A549 (cell line): ENCODE data around the gene SPSB1. TPM values are rescaled to one million over a fixed set of nuclear protein-coding genes. Genes with fewer than 3 reads are reported as not detected.

ENCODE experiments used
- ATAC-seq, 2 experiments: fragments of 200-7000 bp in 1 of 2; fragments of >200 bp in 1 of 2; cut with Nextera tagmentation in 1 of 2; cut with Tn5 transposase in 1 of 2; 3 replicates each; pipeline versions ENCODE4 v1.8.0 to v1.9.1; 2018 to 2020; ENCODE audit warnings: mild to moderate bottlenecking in 1 of 2, moderate library complexity in 1 of 2
- CTCF ChIA-PET: fragments of 300-600 bp; sonication (Branson Sonifier 250); formaldehyde crosslinking; extraction: SDS; loops from one replicate; lab custom pipeline; 2021; ENCODE audit warnings: antibody characterized with exemption, inconsistent platforms; lab: Yijun Ruan, JAX
- POLR2A ChIA-PET: fragments of 350-600 bp; formaldehyde crosslinking; extraction: SDS; loops from one replicate; lab custom pipeline; 2021; ENCODE audit warnings: antibody characterized with exemption, inconsistent platforms; lab: Yijun Ruan, JAX
- DNase-seq, 2 experiments: peaks; one replicate each; pipeline versions ENCODE4 v3.0.0 to v3.0.0-alpha.2; 2011 to 2016; ENCODE audit warnings: low read depth in 1 of 2, low spot score in 1 of 2
- FAIRE-seq: peaks from 2 replicates; lab custom pipeline; 2011; peaks lifted over from hg19 to GRCh38; lab: Jason Lieb, UNC
- H3K27ac ChIP-seq, 2 experiments: fragments of >200 bp; sonication (Bioruptor Twin); formaldehyde crosslinking; 3 replicates each; pipeline ENCODE4 v1.5.1; 2016 to 2017
- H3K4me1 ChIP-seq: fragments of >200 bp; sonication (Bioruptor Twin); formaldehyde crosslinking; 3 replicates; pipeline ENCODE4 v1.6.1; 2016
- H3K4me2 ChIP-seq: fragments of >200 bp; sonication (Bioruptor Twin); formaldehyde crosslinking; 3 replicates; pipeline ENCODE4 v1.6.1; 2016
- H3K4me3 ChIP-seq: fragments of >200 bp; sonication (Bioruptor Twin); formaldehyde crosslinking; 3 replicates; pipeline ENCODE4 v1.5.1; 2016
- H3K9me3 ChIP-seq: fragments of >200 bp; sonication (Bioruptor Twin); formaldehyde crosslinking; 3 replicates; pipeline ENCODE4 v1.6.1; 2016
- BCL3 ChIP-seq: fragments of >200 bp; sonication (Bioruptor Twin); formaldehyde crosslinking; IDR thresholded peaks from 3 replicates; pipeline ENCODE4 v1.6.1; 2016
- E2F6 ChIP-seq: IDR thresholded peaks from 2 replicates; pipeline ENCODE4 v1.6.1; 2012; ENCODE audit warnings: low read depth, borderline replicate concordance
- EHMT2 ChIP-seq: fragments of 200-600 bp; sonication (generic); IDR thresholded peaks from 2 replicates; pipeline ENCODE4 v1.6.1; 2016; ENCODE audit warnings: antibody characterized with exemption, low read depth, mild to moderate bottlenecking, moderate library complexity
- FOSB ChIP-seq: fragments of 250-450 bp; sonication (Bioruptor Pico); IDR thresholded peaks from 2 replicates; pipeline ENCODE4 v1.5.0; 2020; ENCODE audit warnings: mild to moderate bottlenecking, moderate library complexity
- FOSL2 ChIP-seq, 2 experiments: fragments of 450-650 bp in 1 of 2; fragments of >200 bp in 1 of 2; sonication (Bioruptor Twin) in 1 of 2; formaldehyde crosslinking; IDR thresholded peaks; 2 replicates each; pipeline versions ENCODE4 v1.5.0 to v1.6.1; 2016 to 2020; ENCODE audit warnings: mild to moderate bottlenecking in 1 of 2, moderate library complexity in 1 of 2
- HDAC2 ChIP-seq: fragments of 200-600 bp; sonication (generic); IDR thresholded peaks from 2 replicates; pipeline ENCODE4 v1.6.1; 2016
- HES2 ChIP-seq: fragments of >200 bp; sonication (Bioruptor Twin); formaldehyde crosslinking; IDR thresholded peaks from 2 replicates; pipeline ENCODE4 v1.6.1; 2016
- HEYL ChIP-seq: fragments of 250-450 bp; sonication (Bioruptor Pico); IDR thresholded peaks from 2 replicates; pipeline ENCODE4 v1.8.0; 2021; ENCODE audit warnings: mild to moderate bottlenecking, moderate library complexity
- HOXB13 ChIP-seq: fragments of 250-450 bp; sonication (Bioruptor Pico); IDR thresholded peaks from 2 replicates; pipeline ENCODE4 v1.5.0; 2020; ENCODE audit warnings: low read depth, mild to moderate bottlenecking, moderate library complexity
- JUN ChIP-seq, 2 experiments: fragments of >200 bp; sonication (Bioruptor Twin); formaldehyde crosslinking; IDR thresholded peaks; 2 replicates in 1 of 2; 3 replicates in 1 of 2; pipeline ENCODE4 v1.6.1; 2016 to 2017
- JUNB ChIP-seq: fragments of >200 bp; sonication (Bioruptor Twin); formaldehyde crosslinking; IDR thresholded peaks from 2 replicates; pipeline ENCODE4 v1.6.1; 2016
- KDM1A ChIP-seq: fragments of 200-600 bp; sonication (generic); IDR thresholded peaks from 2 replicates; pipeline ENCODE4 v1.6.1; 2016; ENCODE audit warnings: low read depth, mild to moderate bottlenecking
- MAFK ChIP-seq: fragments of 450-650 bp; IDR thresholded peaks from 2 replicates; pipeline ENCODE4 v1.6.1; 2014; ENCODE audit not compliant: partially characterized antibody
- MYC ChIP-seq: IDR thresholded peaks from 2 replicates; pipeline ENCODE4 v1.6.1; 2012; ENCODE audit warnings: mild to moderate bottlenecking, inconsistent platforms, low read length, improper control_type of control experiment, borderline replicate concordance
- NFE2L2 ChIP-seq: fragments of 150-350 bp; conservative IDR thresholded peaks from 2 replicates; pipeline ENCODE4 v1.6.1; 2014; ENCODE audit warnings: low read length
- NPAS2 ChIP-seq: fragments of 250-450 bp; sonication (Bioruptor Pico); IDR thresholded peaks from 2 replicates; pipeline ENCODE4 v1.8.0; 2022; ENCODE audit warnings: mild to moderate bottlenecking, moderate library complexity, borderline replicate concordance
- NR3C1 ChIP-seq: fragments of >200 bp; sonication (Bioruptor Twin); formaldehyde crosslinking; IDR thresholded peaks from 3 replicates; pipeline ENCODE4 v1.6.1; 2017
- RARB ChIP-seq: fragments of 250-450 bp; sonication (Bioruptor Pico); IDR thresholded peaks from 2 replicates; pipeline ENCODE4 v1.8.0; 2021; ENCODE audit warnings: mild to moderate bottlenecking, moderate library complexity
- REST ChIP-seq: fragments of 200-600 bp; sonication (generic); IDR thresholded peaks from 2 replicates; pipeline ENCODE4 v1.6.1; 2016; ENCODE audit warnings: antibody characterized with exemption, mild to moderate bottlenecking, moderate library complexity
- RFX5 ChIP-seq: fragments of 450-650 bp; IDR thresholded peaks from 2 replicates; pipeline ENCODE4 v1.7.1; 2014; ENCODE audit warnings: antibody characterized with exemption, mild to moderate bottlenecking, moderate library complexity
- SMC3 ChIP-seq: fragments of >200 bp; sonication (Bioruptor Twin); formaldehyde crosslinking; IDR thresholded peaks from 3 replicates; pipeline ENCODE4 v1.6.1; 2018; ENCODE audit warnings: inconsistent platforms
- TP53 ChIP-seq: fragments of 250-450 bp; sonication (Bioruptor Pico); IDR thresholded peaks from 2 replicates; pipeline ENCODE4 v1.5.0; 2021; ENCODE audit warnings: mild to moderate bottlenecking, moderate library complexity
- ZFP36 ChIP-seq: fragments of 450-650 bp; IDR thresholded peaks from 2 replicates; pipeline ENCODE4 v1.6.1; 2014; ENCODE audit warnings: borderline replicate concordance; ENCODE audit not compliant: partially characterized antibody
- WGBS: methylation state at CpG from one replicate; pipeline ENCODE4 v1.1.6; 2017; ENCODE audit errors: missing lambda C conversion rate; 5-methylcytosine and 5-hydroxymethylcytosine counted together
- polyA plus RNA-seq, 4 experiments: library from polyadenylated mRNA; depleted of rRNA in 3 of 4; stranded (reverse); fragments of >200 nt; fragmentation: RNase III in 1 of 4; extraction: RNeasy Plus Mini Kit Qiagen cat#74134 plus additional on column Dnase treatment in 1 of 4; gene quantifications; 2 replicates in 3 of 4; 3 replicates in 1 of 4; pipeline ENCODE4 v1.2.3, GENCODE V29; 2011 to 2017

Gene SPSB1
- polyA plus RNA-seq, 2 of the 4 experiments (the other 2 are of a cell fraction): 22.3 to 23.7 TPM

GRCh38 chr1:9317591-9318417 is 25.1 kb downstream of the SPSB1 start:
- peaks cover 85% of the 10 kb centered on the region for H3K4me1 ChIP-seq
- TF ChIP-seq FOSL2 (IDR thresholded peaks at IDR 0.05): no peak
- peak; percentile 58 for TF ChIP-seq FOSL2 (CRISPR knock-in tag; IDR thresholded peaks at IDR 0.05)
- TF ChIP-seq KDM1A: no peak
- TF ChIP-seq NR3C1: no peak
- TF ChIP-seq NPAS2: no peak
- no peak for TF ChIP-seq MAFK
- peak overlapping the region; percentile 63 for H3K4me2 ChIP-seq
- no peak overlapping the region for H3K4me3 ChIP-seq
- POLR2A ChIA-PET: no interaction called here
- H3K27ac ChIP-seq: peak overlapping the region; percentile 92 to 93
- peak in 1 of 2 experiments; percentile 45 for DNase-seq
- 66% methylated on average over 27 of the region's 28 CpGs for WGBS
- CTCF ChIA-PET: interaction anchor here (0.8 to 0.9 kb wide), 2 partner anchors 28 to 173 kb away, joined by 3 to 4 read pairs; no protein-coding TSS in a partner anchor
- FAIRE-seq: no peak
- ATAC-seq: peak in 1 of 2 experiments; percentile 50; a peak in 3 of 6 replicates
- H3K9me3 ChIP-seq: no peaks in the 10 kb centered on the region

- FAIRE-seq: no peak
- Histone ChIP-seq H3K4me3 (no peak overlapping the region), H3K4me2 (no peak overlapping the region), H3K9me3 (no peaks in the 10 kb centered on the region), H3K27ac (peak overlapping the region in 1 of 2 experiments; percentile 78; a peak in 3 of 6 replicates), H3K4me1 (peaks cover 74% of the 10 kb centered on the region)
- 95% methylated on average over 11 of the region's 20 CpGs for WGBS
- no peak for ATAC-seq
- POLR2A ChIA-PET: no interaction called here
- TF ChIP-seq HOXB13 (no peak), E2F6 (no peak), TP53 (no peak), ZFP36 (no peak), SMC3 (no peak), RARB (CRISPR knock-in tag) (no peak), REST (no peak), RFX5 (no peak), JUN (IDR thresholded peaks at IDR 0.05) (no peak), EHMT2 (no peak), NR3C1 (no peak), JUNB (no peak), NFE2L2 (no peak), BCL3 (no peak), HES2 (no peak), FOSB (CRISPR knock-in tag) (no peak), HDAC2 (no peak), HEYL (CRISPR knock-in tag) (no peak), MYC (no peak)
- CTCF ChIA-PET: interaction anchor here (1.2 kb wide), 1 partner anchor 176 kb away, joined by 3 read pairs; no protein-coding TSS in a partner anchor
- no peak for DNase-seq
Measured at GRCh38 chr1:9319208-9319788, 26.6 kb downstream of the SPSB1 start.
